GM18502 (cell line): Measurements from ENCODE around the gene TRIO.

ENCODE experiments used
- ATAC-seq: cut with Tn5 transposase; IDR thresholded peaks from one replicate; pipeline ENCODE4 v1.9.1; 2021; ENCODE audit warnings: mild to moderate bottlenecking; ENCODE audit not compliant: unreplicated experiment, poor library complexity

Gene TRIO

GRCh38 chr5:14181299-14181968 is 38.3 kb downstream of the TRIO start:
- ATAC-seq = no peak

- no peak for ATAC-seq
Observed at GRCh38 chr5:14182761-14183160, 39.6 kb downstream of the TRIO start.

- no peak for ATAC-seq
Observed at GRCh38 chr5:14183187-14183939, 40.2 kb downstream of the TRIO start.

GRCh38 chr5:14184082-14184481 is 40.9 kb downstream of the TRIO start:
- no peak for ATAC-seq

- no peak for ATAC-seq
Observed at GRCh38 chr5:14184725-14185124, 41.6 kb downstream of the TRIO start.

GRCh38 chr5:14185326-14186058 is 42.4 kb downstream of the TRIO start:
- no peak for ATAC-seq

GRCh38 chr5:14186059-14186830 is 43.1 kb downstream of the TRIO start:
- no peak for ATAC-seq

GRCh38 chr5:14187157-14187556 is 44.0 kb downstream of the TRIO start:
- no peak for ATAC-seq

- no peak for ATAC-seq
Observed at GRCh38 chr5:14187660-14188059, 44.5 kb downstream of the TRIO start.

GRCh38 chr5:14188778-14189177 is 45.6 kb downstream of the TRIO start:
- ATAC-seq = no peak

- no peak for ATAC-seq
Observed at GRCh38 chr5:14189680-14190079, 46.5 kb downstream of the TRIO start.

- ATAC-seq = no peak
Observed at GRCh38 chr5:14190194-14191164, 47.3 kb downstream of the TRIO start.

GRCh38 chr5:14191325-14191724 is 48.2 kb downstream of the TRIO start:
- ATAC-seq = no peak

GRCh38 chr5:14193496-14193895 is 50.4 kb downstream of the TRIO start:
- no peak for ATAC-seq

GRCh38 chr5:14195588-14195987 is 52.4 kb downstream of the TRIO start:
- no peak for ATAC-seq

GRCh38 chr5:14197056-14197455 is 53.9 kb downstream of the TRIO start:
- ATAC-seq = no peak

GRCh38 chr5:14199902-14200301 is 56.8 kb downstream of the TRIO start:
- no peak for ATAC-seq

GRCh38 chr5:14200312-14200990 is 57.3 kb downstream of the TRIO start:
- no peak for ATAC-seq
